HepG2 (cell line): ENCODE data around the gene WDR82. TPM values are rescaled to one million over a fixed set of nuclear protein-coding genes. Genes with fewer than 3 reads are reported as not detected.

Experiments used
- BORCS8-MEF2B ChIP-seq: sonication (generic); formaldehyde crosslinking; IDR thresholded peaks from 2 replicates; pipeline ENCODE4 v1.8.0; 2022; ENCODE audit warnings: mild to moderate bottlenecking, missing genetic modification reagents
- ELF3 ChIP-seq: IDR thresholded peaks from 2 replicates; pipeline ENCODE4 v1.6.1; 2016; ENCODE audit warnings: missing genetic modification reagents, missing compliant biosample characterization
- HNRNPLL ChIP-seq: fragments of 200-400 bp; formaldehyde crosslinking; IDR thresholded peaks from 2 replicates; pipeline ENCODE4 v1.6.1; 2017; ENCODE audit warnings: mild to moderate bottlenecking, low read depth, low read length; ENCODE audit not compliant: poor library complexity, severe bottlenecking
- HOXA7 ChIP-seq: sonication (generic); formaldehyde crosslinking; IDR thresholded peaks from 2 replicates; pipeline ENCODE4 v1.8.1; 2022; ENCODE audit warnings: mild to moderate bottlenecking, missing genetic modification reagents, moderate library complexity
- IRX3 ChIP-seq: sonication (generic); formaldehyde crosslinking; IDR thresholded peaks from 2 replicates; pipeline ENCODE4 v1.8.1; 2023; ENCODE audit warnings: mild to moderate bottlenecking, low read depth, missing genetic modification reagents, borderline replicate concordance
- KLF11 ChIP-seq: IDR thresholded peaks from 2 replicates; pipeline ENCODE4 v1.6.1; 2016; ENCODE audit warnings: missing compliant biosample characterization
- NCOA1 ChIP-seq: sonication (generic); formaldehyde crosslinking; IDR thresholded peaks from 2 replicates; pipeline ENCODE4 v1.9.0; 2021; ENCODE audit warnings: missing genetic modification reagents
- NCOR1 ChIP-seq: fragments of 200-600 bp; sonication (generic); IDR thresholded peaks from 2 replicates; pipeline ENCODE4 v1.7.0; 2017; ENCODE audit warnings: antibody characterized with exemption, low read length, borderline replicate concordance
- RARG ChIP-seq: sonication (generic); formaldehyde crosslinking; IDR thresholded peaks from 2 replicates; pipeline ENCODE4 v1.4.0; 2020; ENCODE audit warnings: low read depth, mild to moderate bottlenecking, missing genetic modification reagents
- REPIN1 ChIP-seq: sonication (generic); formaldehyde crosslinking; IDR thresholded peaks from 2 replicates; pipeline ENCODE4 v1.8.0; 2022; ENCODE audit warnings: missing genetic modification reagents, low read depth, mild to moderate bottlenecking, borderline replicate concordance
- RXRA ChIP-seq: sonication (generic); formaldehyde crosslinking; IDR thresholded peaks from 2 replicates; pipeline ENCODE4 v1.5.1; 2020; ENCODE audit warnings: missing genetic modification reagents
- SP5 ChIP-seq: IDR thresholded peaks from 2 replicates; pipeline ENCODE4 v1.6.1; 2016; ENCODE audit warnings: low read depth, borderline replicate concordance
- TBX3 ChIP-seq: fragments of 450-650 bp; IDR thresholded peaks from 2 replicates; pipeline ENCODE4 v1.6.1; 2017; ENCODE audit warnings: antibody characterized with exemption, mild to moderate bottlenecking, inconsistent platforms, borderline replicate concordance
- ZBTB7B ChIP-seq: sonication (generic); formaldehyde crosslinking; IDR thresholded peaks from 2 replicates; pipeline ENCODE4 v1.4.0; 2020; ENCODE audit warnings: missing genetic modification reagents
- ZBTB8A ChIP-seq: sonication (generic); formaldehyde crosslinking; IDR thresholded peaks from 2 replicates; pipeline ENCODE4 v1.4.0; 2020; ENCODE audit warnings: mild to moderate bottlenecking, low read depth, missing genetic modification reagents, borderline replicate concordance
- ZNF20 ChIP-seq: sonication (generic); formaldehyde crosslinking; IDR thresholded peaks from 2 replicates; pipeline ENCODE4 v1.4.0; 2020; ENCODE audit warnings: mild to moderate bottlenecking, moderate library complexity, missing genetic modification reagents
- ZNF768 ChIP-seq: sonication (generic); formaldehyde crosslinking; IDR thresholded peaks from 2 replicates; pipeline ENCODE4 v1.4.0; 2020; ENCODE audit warnings: missing genetic modification reagents
- ZNF788 ChIP-seq: sonication (generic); formaldehyde crosslinking; IDR thresholded peaks from 2 replicates; pipeline ENCODE4 v1.5.0; 2020; ENCODE audit warnings: mild to moderate bottlenecking, missing genetic modification reagents, borderline replicate concordance
- ZNF883 ChIP-seq: sonication (generic); formaldehyde crosslinking; IDR thresholded peaks from 2 replicates; pipeline ENCODE4 v1.5.1; 2020; ENCODE audit warnings: mild to moderate bottlenecking, missing genetic modification reagents; ENCODE audit errors: not compliant biosample characterization
- ZSCAN22 ChIP-seq: sonication (generic); formaldehyde crosslinking; IDR thresholded peaks from 2 replicates; pipeline ENCODE4 v1.4.0; 2020; ENCODE audit warnings: mild to moderate bottlenecking, missing genetic modification reagents
- polyA plus RNA-seq, 8 experiments: library from polyadenylated mRNA; depleted of rRNA in 3 of 8; stranded (reverse) in 7 of 8; unstranded in 1 of 8; fragments of >200 nt; fragmentation: Illumina TruSeq in 4 of 8; extraction: Trizol in 4 of 8; gene quantifications; 2 replicates each; pipeline versions ENCODE4 v1.2.1 to v1.2.3, GENCODE V29; 2011 to 2016; ENCODE audit warnings: low read depth in 4 of 8, missing spikeins in 1 of 8, mixed read lengths in 1 of 8; ENCODE audit not compliant: insufficient read depth in 1 of 8
- total RNA-seq, 5 experiments: library from RNA; depleted of rRNA; stranded (reverse); fragments of >200 nt; fragmentation: Illumina TruSeq; extraction: Trizol; gene quantifications; 2 replicates each; pipeline ENCODE4 v1.2.3, GENCODE V29; 2016; ENCODE audit warnings: low read depth in 1 of 5
- TF ChIP-seq, protein P1 (sequence below): sonication (generic); formaldehyde crosslinking; IDR thresholded peaks from 2 replicates; pipeline ENCODE4 v1.4.0; 2020; ENCODE audit warnings: missing genetic modification reagents, mild to moderate bottlenecking, borderline replicate concordance
- TF ChIP-seq, protein P2 (sequence below): sonication (generic); formaldehyde crosslinking; IDR thresholded peaks from 2 replicates; pipeline ENCODE4 v1.4.0; 2020; ENCODE audit warnings: missing genetic modification reagents, mild to moderate bottlenecking, borderline replicate concordance

Gene WDR82
- total and polyA plus RNA-seq, 2 of the 13 experiments (the other 11 are each of a cell fraction or from before 2014, with no cell fraction given): 39.1 to 59.5 TPM

DNA sequence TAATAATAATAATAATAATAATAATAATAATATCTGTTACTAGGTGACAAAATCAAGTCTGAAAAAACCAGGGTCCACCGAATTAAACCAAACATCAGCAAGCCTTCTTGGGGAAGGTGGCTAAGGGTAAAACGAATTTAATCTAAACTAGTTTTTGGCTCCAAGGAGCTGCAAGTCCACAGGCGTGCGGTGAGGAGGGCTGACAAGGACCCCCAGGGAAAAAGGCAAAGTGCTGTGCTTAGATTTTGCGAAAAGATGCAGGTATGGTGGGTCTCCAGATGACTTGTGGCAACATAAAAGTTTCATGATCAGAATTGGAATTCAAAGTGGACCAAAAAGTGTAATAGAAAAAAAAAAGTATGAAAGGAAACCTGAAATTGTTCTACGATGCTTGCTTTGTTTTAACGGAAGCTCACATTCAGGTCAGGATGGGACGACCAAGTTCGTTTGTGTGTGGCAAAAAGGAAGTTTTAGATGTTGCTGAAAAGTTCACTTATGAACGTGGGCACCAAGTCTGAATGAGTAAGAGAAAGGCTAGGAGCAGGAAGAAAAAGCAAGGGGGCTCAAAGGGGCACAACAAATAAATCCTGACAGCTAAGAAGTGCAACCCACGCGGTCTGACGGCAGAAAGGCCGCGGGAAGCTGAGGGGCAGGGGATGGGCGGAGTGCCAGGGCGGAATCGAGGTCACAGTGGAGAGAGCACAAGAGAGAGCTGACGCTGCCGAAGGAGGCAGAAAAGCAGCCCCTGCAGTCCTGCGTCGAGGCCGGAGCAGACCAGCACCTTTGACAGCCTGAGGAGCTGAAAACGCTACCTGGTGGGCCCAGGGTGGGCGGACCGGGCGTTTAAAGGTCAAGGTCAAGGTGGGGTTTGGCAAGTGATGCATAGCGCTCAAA, 1.1 kb downstream of the WDR82 start (continued):
- TF ChIP-seq ZSCAN22 (CRISPR knock-in tag) (no peak), NCOA1 (CRISPR knock-in tag) (no peak), NCOR1 (peak; percentile 72), ELF3 (0 out of 2 replicates have a peak, but pooled peaks have one; percentile 9), ZBTB7B (CRISPR knock-in tag) (0 out of 2 replicates have a peak, but pooled peaks have one; percentile 61), ZBTB8A (CRISPR knock-in tag) (no peak), BORCS8-MEF2B (CRISPR knock-in tag) (no peak), ZNF788 (CRISPR knock-in tag) (no peak), ZNF20 (peak; percentile 42; the same call in 1 of the 2 replicates), ZNF883 (no peak), RXRA (CRISPR knock-in tag) (peak; percentile 46; the same call in 1 of the 2 replicates), HNRNPLL (peak; percentile 38), KLF11 (CRISPR knock-in tag) (no peak), RARG (CRISPR knock-in tag) (no peak), IRX3 (CRISPR knock-in tag) (no peak), REPIN1 (no peak), SP5 (CRISPR knock-in tag) (peak; percentile 53; the same call in 1 of the 2 replicates), ZNF768 (no peak; the same call in 1 of the 2 replicates), TBX3 (no peak), HOXA7 (CRISPR knock-in tag) (no peak)
- TF ChIP-seq, protein P1, sequence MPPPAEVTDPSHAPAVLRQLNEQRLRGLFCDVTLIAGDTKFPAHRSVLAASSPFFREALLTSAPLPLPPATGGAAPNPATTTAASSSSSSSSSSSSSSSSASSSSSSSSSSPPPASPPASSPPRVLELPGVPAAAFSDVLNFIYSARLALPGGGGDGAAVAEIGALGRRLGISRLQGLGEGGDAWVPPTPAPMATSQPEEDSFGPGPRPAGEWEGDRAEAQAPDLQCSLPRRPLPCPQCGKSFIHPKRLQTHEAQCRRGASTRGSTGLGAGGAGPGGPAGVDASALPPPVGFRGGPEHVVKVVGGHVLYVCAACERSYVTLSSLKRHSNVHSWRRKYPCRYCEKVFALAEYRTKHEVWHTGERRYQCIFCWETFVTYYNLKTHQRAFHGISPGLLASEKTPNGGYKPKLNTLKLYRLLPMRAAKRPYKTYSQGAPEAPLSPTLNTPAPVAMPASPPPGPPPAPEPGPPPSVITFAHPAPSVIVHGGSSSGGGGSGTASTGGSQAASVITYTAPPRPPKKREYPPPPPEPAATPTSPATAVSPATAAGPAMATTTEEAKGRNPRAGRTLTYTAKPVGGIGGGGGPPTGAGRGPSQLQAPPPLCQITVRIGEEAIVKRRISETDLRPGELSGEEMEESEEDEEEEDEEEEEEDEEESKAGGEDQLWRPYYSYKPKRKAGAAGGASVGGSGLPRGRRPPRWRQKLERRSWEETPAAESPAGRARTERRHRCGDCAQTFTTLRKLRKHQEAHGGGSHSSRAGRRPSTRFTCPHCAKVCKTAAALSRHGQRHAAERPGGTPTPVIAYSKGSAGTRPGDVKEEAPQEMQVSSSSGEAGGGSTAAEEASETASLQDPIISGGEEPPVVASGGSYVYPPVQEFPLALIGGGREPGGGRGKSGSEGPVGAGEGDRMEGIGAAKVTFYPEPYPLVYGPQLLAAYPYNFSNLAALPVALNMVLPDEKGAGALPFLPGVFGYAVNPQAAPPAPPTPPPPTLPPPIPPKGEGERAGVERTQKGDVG: no peak
- TF ChIP-seq, protein P2, sequence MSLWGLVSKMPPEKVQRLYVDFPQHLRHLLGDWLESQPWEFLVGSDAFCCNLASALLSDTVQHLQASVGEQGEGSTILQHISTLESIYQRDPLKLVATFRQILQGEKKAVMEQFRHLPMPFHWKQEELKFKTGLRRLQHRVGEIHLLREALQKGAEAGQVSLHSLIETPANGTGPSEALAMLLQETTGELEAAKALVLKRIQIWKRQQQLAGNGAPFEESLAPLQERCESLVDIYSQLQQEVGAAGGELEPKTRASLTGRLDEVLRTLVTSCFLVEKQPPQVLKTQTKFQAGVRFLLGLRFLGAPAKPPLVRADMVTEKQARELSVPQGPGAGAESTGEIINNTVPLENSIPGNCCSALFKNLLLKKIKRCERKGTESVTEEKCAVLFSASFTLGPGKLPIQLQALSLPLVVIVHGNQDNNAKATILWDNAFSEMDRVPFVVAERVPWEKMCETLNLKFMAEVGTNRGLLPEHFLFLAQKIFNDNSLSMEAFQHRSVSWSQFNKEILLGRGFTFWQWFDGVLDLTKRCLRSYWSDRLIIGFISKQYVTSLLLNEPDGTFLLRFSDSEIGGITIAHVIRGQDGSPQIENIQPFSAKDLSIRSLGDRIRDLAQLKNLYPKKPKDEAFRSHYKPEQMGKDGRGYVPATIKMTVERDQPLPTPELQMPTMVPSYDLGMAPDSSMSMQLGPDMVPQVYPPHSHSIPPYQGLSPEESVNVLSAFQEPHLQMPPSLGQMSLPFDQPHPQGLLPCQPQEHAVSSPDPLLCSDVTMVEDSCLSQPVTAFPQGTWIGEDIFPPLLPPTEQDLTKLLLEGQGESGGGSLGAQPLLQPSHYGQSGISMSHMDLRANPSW (CRISPR knock-in tag): no peak
